AG09319 (cell line): Measurements from ENCODE around the gene DYNC1H1.

Experiments used
- DNase-seq: peaks from one replicate; pipeline ENCODE4 v3.0.0-alpha.2; 2010; ENCODE audit warnings: low read depth; ENCODE audit errors: extremely low read depth
- TF ChIP-seq, protein P1 (sequence below): IDR thresholded peaks from 2 replicates; pipeline ENCODE4 v1.5.1; 2011; ENCODE audit warnings: low read depth, mild to moderate bottlenecking, inconsistent platforms, low read length, moderate library complexity

The DYNC1H1 gene

DNA sequence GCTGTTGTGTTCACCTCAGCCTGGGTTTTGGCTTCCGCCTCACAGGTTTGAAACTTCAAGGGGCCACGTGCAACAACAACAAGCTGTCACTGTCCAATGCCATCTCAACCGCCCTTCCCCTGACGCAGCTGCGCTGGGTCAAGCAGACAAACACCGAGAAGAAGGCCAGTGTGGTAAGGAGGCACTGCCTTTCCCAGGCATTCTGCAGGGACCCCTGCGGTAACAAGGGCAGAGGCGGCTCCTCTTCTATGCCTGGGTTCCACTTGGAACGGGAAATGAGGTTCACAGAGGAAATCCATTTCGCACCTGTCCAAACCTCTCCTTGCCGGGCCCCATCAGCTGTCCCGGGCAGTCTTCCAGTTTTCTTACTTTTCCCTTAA is 85.6 kb downstream of the DYNC1H1 start:
- DNase-seq: no peak
- TF ChIP-seq, protein P1, sequence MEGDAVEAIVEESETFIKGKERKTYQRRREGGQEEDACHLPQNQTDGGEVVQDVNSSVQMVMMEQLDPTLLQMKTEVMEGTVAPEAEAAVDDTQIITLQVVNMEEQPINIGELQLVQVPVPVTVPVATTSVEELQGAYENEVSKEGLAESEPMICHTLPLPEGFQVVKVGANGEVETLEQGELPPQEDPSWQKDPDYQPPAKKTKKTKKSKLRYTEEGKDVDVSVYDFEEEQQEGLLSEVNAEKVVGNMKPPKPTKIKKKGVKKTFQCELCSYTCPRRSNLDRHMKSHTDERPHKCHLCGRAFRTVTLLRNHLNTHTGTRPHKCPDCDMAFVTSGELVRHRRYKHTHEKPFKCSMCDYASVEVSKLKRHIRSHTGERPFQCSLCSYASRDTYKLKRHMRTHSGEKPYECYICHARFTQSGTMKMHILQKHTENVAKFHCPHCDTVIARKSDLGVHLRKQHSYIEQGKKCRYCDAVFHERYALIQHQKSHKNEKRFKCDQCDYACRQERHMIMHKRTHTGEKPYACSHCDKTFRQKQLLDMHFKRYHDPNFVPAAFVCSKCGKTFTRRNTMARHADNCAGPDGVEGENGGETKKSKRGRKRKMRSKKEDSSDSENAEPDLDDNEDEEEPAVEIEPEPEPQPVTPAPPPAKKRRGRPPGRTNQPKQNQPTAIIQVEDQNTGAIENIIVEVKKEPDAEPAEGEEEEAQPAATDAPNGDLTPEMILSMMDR: no peak

DNA sequence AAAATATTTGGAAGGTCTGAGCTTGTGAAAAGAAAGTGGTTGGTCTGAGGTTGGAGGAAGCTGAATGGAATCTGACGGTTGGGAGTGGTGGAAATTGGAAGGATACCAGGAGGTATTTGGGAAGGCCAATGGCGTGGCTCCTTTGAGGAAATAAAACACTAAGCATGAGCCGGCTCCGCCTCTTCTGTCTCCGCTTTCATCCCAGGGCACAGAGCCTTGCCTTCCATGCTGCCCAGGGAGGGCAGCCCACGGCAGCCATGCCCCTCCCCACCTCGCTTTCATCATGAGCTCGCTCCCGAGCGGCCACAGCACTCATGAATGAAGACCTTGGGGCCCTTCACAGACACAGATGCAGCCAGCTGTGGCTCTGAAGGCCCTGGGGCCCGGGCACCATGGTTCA is 86.3 kb downstream of the DYNC1H1 start:
- TF ChIP-seq, protein P1: no peak
- peak; percentile 61 for DNase-seq

DNA sequence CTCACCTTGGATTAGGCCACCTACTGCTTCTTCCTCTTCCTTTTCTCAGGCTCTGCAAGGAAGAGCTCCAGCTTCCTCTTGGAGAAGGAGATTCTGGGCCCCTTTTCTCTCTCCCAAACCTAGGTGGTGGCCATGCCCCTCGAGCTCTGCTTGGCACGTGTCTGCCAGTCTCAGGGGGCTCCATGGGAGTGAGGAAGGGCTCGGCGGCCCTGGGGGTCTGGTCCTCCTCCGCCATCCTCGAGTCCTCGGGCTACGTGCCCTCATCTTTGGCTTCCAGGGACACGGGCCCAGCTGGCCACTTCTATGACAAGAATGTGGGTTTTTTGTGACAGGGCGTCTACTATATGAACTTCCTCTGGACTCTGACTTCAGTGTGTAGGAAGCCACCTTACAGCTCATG is 88.1 kb downstream of the DYNC1H1 start:
- TF ChIP-seq, protein P1: no peak
- DNase-seq: no peak

DNA sequence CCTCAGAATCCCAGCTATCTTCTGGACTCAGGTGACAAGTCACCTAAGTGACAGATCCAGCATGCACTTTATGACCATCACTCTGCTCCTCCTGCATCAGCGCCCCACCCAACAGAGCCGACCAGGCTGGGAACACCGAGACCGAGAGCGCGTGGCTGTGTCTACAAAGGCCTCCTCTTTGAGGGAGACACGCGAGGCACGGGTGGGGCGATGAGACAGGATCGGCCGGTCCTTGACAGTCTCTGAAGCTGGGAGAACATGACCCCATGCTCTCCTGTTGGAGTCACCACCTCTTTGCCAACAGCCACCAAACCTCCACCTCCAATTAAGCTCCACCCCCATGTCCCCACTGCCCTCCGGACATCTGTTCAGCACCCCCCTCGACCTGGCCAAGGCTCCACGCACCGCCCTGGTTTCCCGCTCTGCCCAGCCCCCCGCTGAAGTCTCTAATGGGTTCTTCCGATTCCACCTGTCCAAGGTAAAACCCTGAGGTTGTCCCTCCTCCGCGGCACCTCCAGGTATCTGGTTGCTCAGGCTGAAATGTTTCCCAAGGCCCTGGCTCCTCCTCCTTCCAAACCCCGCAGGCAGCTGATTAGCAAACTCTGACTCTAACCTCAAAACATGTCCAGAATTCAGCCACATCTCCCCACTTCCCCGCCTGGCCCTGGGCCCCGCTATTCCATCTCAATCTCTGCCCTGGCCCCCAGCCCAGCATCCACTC is 91.0 kb downstream of the DYNC1H1 start:
- DNase-seq: peak; percentile 28
- TF ChIP-seq, protein P1: no peak

DNA sequence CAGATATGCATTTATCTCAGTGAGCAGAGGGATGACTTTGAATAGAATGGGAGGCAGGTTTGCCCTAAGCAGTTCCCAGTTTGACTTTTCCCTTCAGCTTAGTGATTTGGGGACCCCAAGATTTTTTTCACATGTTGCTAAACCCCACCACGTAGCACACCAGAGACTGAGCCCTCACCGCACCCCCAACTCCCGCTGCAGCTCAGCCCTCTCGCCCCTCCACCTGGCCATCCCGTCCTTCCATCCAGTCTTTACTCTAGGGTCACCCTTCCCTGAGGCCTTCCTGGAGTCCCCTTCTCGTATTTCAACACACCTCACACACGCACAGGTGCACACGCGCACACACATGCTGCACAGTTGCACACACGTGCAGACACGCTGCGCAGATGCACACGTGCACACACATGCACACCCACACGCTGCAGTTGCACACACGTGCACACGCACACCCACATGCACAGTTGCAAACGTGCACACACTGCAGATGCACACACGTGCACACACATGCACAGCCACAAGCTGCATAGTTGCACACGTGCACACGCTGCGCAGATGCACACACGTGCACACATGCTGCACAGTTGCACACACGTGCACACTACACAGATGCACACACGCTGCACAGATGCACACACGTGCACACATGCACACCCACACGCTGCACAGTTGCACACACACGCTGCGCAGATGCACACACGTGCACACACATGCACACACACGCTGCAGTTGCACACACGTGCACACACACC is 92.5 kb downstream of the DYNC1H1 start:
- DNase-seq: no peak

DNA sequence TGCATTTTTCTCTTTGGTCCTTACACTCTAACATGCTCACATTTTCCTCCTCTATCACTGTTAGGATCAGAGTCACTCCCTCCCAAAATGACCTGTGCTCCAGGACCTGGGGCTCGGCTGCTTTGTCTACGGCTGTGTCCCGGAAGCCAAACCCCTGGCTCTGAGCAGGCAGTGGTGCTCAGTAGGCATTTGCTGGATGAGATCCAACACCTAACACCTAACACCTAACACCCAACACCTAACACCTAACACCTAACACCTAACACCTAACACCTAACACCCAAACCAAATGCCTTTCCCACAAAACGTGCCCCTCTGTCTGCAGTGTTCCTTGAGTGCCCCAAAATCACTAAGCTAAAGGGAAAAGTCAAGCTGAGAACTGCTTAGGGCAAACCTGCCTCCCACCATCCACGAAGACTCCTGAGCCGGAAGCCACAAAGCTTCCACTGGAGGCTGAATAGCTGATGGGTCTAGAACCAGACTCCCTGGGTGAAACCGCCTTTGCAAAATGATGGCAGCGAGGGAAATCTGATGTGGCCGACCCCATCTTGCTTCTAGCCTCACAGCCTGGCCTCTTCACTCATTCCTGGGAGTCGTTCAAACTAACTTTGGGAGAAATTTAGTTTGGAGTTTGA is 93.2 kb downstream of the DYNC1H1 start:
- no peak for DNase-seq
- TF ChIP-seq, protein P1: no peak

More for the DNA sequence above, 92.5 kb downstream of the DYNC1H1 start:
- TF ChIP-seq, protein P1: no peak

DNA sequence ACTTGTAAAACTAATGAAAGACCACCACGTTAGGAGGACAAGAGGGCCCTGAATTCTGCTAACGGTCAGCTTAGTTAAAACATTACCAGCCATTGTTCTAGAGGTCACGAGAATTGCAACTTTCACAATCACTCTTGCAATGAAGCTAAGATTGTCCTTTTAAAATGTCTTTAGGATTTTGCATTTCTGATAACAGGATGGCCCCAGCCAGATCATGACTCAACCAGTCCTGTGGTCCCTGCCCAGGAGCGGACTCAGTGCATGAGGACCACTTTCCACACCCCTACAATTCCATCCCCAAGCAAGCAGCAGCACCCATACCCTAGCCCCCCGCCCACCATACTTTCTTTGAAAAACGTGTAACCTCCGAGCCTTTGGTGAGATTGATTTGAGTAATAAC is 93.8 kb downstream of the DYNC1H1 start:
- TF ChIP-seq, protein P1: no peak
- no peak for DNase-seq
